Measurements from ENCODE around the gene IL17RE. TPM values are rescaled to one million over a fixed set of nuclear protein-coding genes. Genes with fewer than 3 reads are reported as not detected.

Gene IL17RE
- total RNA-seq, 1 donor from 2014 or later: 21.7 TPM

DNA sequence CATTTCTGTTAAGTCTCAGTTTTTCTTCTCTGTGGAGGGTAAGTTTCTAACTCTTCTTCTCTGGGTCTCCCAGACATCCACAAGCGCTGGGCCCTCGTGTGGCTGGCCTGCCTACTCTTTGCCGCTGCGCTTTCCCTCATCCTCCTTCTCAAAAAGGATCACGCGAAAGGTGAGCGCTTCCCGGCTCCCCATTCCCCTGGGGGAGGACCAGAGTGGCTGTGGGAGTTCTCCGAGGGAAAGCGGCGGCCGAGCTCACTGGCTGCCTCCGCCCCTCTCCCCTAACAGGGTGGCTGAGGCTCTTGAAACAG lies 29.8 kb downstream of the IL17RE start:
- DNase-seq (ENCODE audit: low spot score in 2 of 2): no peak
- intact Hi-C loops (cut with DNase I): loop anchor here (2.0 to 10.0 kb wide), 5 partner anchors 42 to 312 kb away; partner anchors contain the start of genes ARPC4, BRPF1, JAGN1 and TADA3
- H3K9me3 ChIP-seq: no peaks in the 10 kb centered on the region
- H3K27me3 ChIP-seq: no peaks in the 10 kb centered on the region
- H3K27ac ChIP-seq: peak overlapping the region; percentile 97 to 99
- peaks cover 11 to 21% of the 10 kb centered on the region in 2 donors for H3K4me1 ChIP-seq
- H3K36me3 ChIP-seq: peaks cover 18 to 32% of the 10 kb centered on the region in 2 donors
- TF ChIP-seq, protein P1, sequence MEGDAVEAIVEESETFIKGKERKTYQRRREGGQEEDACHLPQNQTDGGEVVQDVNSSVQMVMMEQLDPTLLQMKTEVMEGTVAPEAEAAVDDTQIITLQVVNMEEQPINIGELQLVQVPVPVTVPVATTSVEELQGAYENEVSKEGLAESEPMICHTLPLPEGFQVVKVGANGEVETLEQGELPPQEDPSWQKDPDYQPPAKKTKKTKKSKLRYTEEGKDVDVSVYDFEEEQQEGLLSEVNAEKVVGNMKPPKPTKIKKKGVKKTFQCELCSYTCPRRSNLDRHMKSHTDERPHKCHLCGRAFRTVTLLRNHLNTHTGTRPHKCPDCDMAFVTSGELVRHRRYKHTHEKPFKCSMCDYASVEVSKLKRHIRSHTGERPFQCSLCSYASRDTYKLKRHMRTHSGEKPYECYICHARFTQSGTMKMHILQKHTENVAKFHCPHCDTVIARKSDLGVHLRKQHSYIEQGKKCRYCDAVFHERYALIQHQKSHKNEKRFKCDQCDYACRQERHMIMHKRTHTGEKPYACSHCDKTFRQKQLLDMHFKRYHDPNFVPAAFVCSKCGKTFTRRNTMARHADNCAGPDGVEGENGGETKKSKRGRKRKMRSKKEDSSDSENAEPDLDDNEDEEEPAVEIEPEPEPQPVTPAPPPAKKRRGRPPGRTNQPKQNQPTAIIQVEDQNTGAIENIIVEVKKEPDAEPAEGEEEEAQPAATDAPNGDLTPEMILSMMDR (IDR thresholded peaks at IDR 0.05): no peak
- peak overlapping the region; percentile 82 to 96 for H3K4me3 ChIP-seq

DNA sequence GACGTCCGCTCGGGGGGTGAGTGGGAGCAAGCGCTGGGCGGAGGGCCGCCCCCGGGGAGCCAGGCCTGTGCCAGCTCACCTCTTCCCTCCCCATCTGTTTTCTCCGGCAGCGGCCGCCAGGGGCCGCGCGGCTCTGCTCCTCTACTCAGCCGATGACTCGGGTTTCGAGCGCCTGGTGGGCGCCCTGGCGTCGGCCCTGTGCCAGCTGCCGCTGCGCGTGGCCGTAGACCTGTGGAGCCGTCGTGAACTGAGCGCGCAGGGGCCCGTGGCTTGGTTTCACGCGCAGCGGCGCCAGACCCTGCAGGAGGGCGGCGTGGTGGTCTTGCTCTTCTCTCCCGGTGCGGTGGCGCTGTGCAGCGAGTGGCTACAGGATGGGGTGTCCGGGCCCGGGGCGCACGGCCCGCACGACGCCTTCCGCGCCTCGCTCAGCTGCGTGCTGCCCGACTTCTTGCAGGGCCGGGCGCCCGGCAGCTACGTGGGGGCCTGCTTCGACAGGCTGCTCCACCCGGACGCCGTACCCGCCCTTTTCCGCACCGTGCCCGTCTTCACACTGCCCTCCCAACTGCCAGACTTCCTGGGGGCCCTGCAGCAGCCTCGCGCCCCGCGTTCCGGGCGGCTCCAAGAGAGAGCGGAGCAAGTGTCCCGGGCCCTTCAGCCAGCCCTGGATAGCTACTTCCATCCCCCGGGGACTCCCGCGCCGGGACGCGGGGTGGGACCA lies 30.4 kb downstream of the IL17RE start:
- Histone ChIP-seq H3K4me3 (peak overlapping the region; percentile 82 to 96), H3K27ac (peak overlapping the region; percentile 97 to 99), H3K4me1 (peaks cover 11 to 21% of the 10 kb centered on the region in 2 donors), H3K9me3 (no peaks in the 10 kb centered on the region), H3K36me3 (peaks cover 23 to 37% of the 10 kb centered on the region in 2 donors), H3K27me3 (no peaks in the 10 kb centered on the region)
- DNase-seq (ENCODE audit: low spot score in 2 of 2): peak; percentile 53 to 96
- intact Hi-C loops (cut with DNase I): loop anchor here (1.0 to 10.0 kb wide), 7 partner anchors 13 to 312 kb away; partner anchors contain the start of genes ARPC4, BRPF1, JAGN1 and TADA3
- TF ChIP-seq, protein P1 (IDR thresholded peaks at IDR 0.05): peak; percentile 84 to 93 (median 89)

DNA sequence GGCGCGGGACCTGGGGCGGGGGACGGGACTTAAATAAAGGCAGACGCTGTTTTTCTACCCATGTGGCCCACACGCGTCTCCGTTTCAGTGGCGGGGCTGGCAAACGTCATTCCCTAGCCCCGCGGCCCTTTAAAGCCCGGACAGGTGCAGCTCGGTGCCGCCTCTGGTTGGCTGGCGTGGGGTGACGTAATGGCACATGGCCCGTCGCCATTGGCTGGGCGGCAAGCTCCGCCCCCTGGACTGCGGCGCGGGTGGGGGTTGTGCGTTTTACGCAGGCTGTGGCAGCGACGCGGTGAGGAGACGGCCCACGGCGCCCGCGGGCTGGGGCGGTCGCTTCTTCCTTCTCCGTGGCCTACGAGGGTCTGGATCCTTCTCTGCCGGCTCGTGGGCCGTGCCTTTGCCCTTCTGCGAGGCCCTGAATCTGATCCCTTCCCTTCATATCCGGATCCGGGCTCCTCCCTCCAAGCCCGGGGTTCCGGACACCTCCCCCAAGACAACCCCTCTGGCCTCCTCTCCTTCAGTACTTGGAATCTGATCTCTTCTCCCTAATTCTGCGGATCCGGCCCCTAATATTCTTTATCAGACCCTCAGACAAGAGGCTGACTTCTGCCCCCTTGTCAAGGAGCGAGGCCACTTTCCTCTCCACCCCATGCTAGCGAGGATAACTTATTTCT lies 31.1 kb downstream of the IL17RE start, which contains the start of gene CRELD1:
CRELD1 (plus strand) TSS at position 274 of the 674 bp plus-strand sequence. CDS start 605 bp downstream, outside the sequence.
- Histone ChIP-seq H3K27ac (peak within 1 kb of the TSS; percentile 97 to 99), H3K27me3 (no peaks in the 10 kb centered on the region), H3K36me3 (peaks cover 27 to 33% of the 10 kb centered on the region in 2 donors), H3K9me3 (no peaks in the 10 kb centered on the region), H3K4me1 (peaks cover 11 to 21% of the 10 kb centered on the region in 2 donors), H3K4me3 (peak within 1 kb of the TSS; percentile 82 to 96)
- TF ChIP-seq, protein P1 (IDR thresholded peaks at IDR 0.05): no peak
- intact Hi-C loops (cut with DNase I): loop anchor here (1.0 to 10.0 kb wide), 8 partner anchors 13 to 311 kb away; partner anchors contain the start of genes ARPC4, BRPF1, JAGN1 and TADA3
- peak; percentile 93 to 98 for DNase-seq (ENCODE audit: low spot score in 2 of 2)

DNA sequence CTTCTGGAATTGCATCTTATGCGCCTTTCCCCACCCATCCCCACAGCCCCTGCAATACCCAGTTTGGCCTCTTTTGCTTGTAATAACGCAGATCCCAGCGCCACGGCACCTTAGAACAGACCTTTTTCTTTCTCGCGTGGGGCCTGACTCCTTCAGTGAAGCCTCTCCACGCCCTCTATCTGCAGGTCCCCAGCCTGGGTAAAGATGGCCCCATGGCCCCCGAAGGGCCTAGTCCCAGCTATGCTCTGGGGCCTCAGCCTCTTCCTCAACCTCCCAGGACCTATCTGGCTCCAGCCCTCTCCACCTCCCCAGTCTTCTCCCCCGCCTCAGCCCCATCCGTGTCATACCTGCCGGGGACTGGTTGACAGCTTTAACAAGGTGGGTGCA lies 31.6 kb downstream of the IL17RE start:
- no peak for DNase-seq (ENCODE audit: low spot score in 2 of 2)
- no peaks in the 10 kb centered on the region for H3K9me3 ChIP-seq
- peaks cover 27 to 30% of the 10 kb centered on the region in 2 donors for H3K36me3 ChIP-seq
- peaks cover 11 to 21% of the 10 kb centered on the region in 2 donors for H3K4me1 ChIP-seq
- H3K27ac ChIP-seq: peak overlapping the region; percentile 97 to 99
- no peaks in the 10 kb centered on the region for H3K27me3 ChIP-seq
- TF ChIP-seq, protein P1 (IDR thresholded peaks at IDR 0.05): peak in 1 of 3 experiments; percentile 7
- intact Hi-C loops (cut with DNase I): loop anchor here (2.0 to 10.0 kb wide), 2 partner anchors 91 to 311 kb away; partner anchors contain the start of gene TATDN2
- peak overlapping the region; percentile 82 to 96 for H3K4me3 ChIP-seq

DNA sequence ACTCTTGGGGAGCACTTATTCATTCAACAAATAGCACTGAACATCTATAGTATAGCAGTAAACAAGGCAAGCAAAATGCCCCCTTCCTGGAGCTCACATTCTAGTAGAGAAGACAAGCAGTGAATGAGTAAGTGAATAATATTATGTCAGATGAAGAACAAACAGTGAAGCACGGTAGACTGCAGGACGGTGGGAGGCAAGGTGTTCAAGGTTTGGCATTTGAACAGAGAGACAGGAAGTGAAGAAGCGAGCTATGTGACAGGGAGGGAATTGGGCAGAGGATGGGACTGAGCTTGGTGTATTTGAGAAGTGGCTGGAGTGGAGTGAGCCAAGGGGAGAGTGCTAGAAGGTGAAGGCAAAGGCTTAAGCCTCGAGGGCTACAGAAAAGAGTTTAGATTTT lies 32.3 kb downstream of the IL17RE start:
- intact Hi-C loops (cut with DNase I): loop anchor here (2.0 to 10.0 kb wide), 2 partner anchors 92 to 310 kb away; partner anchors contain the start of gene TATDN2
- H3K27ac ChIP-seq: peak overlapping the region; percentile 97 to 99

More for the DNA sequence above, 32.3 kb downstream of the IL17RE start:
- Histone ChIP-seq H3K36me3 (peaks cover 23 to 24% of the 10 kb centered on the region in 2 donors), H3K9me3 (no peaks in the 10 kb centered on the region), H3K4me1 (peaks cover 11 to 21% of the 10 kb centered on the region in 2 donors), H3K27me3 (no peaks in the 10 kb centered on the region), H3K4me3 (peak overlapping the region; percentile 82 to 96)
- TF ChIP-seq, protein P1 (IDR thresholded peaks at IDR 0.05): no peak
- DNase-seq (ENCODE audit: low spot score in 2 of 2): no peak

All from ascending aorta (tissue), 2 donors.